Measurements from ENCODE around the gene RADIL.

GRCh38 chr7:4856336-4857057, 27.0 kb downstream of the RADIL start:
- no peak for TF ChIP-seq EZH2 (IDR thresholded peaks at IDR 0.05; ENCODE audit: low read length, unreplicated experiment)
- TF ChIP-seq CTCF (conservative IDR thresholded peaks at IDR 0.05; ENCODE audit: low read depth, low read length) = no peak

Data from PC-3 (cell line).